Measurements from ENCODE around the gene VPS26C.
A peak's percentile ranks its signal among the peaks of the same experiment; 100 is the strongest.

Gene VPS26C

DNA sequence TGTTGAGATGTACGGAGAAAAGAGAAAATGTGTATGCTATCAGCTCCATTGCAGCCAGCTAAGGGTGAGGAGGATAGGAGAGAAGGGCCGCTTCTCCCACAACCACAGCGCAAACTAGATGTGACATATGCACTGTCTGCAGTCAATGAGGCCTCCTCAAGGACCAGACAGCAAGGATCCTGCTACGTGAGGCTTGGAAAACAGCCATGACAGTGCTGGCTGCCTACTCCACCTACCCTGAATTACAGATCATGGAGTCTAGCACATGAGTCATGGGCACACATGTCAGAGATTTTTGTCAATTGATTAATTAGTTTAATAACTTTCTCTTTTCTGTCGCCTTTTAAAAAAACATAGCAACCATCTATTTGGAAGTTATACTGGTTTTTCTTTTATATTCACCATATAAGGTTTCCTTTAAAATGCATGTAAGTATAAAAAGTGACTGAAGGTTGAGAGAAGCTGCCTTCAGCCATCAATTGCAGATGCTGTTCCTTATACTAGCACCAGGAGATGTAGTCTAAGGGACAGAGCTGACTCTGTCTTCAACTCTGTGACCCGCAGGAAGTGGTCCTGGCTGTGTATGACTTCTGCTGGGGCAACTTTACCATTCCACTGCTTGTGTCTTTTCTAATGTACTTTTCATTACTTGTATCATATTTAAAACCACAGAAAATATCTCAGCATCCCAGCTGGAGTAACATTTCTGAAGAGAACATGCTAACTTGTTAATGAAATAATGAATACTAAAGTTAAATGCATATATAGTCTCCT is 3.1 kb downstream of the VPS26C start:
- no peak overlapping the region for H3K4me3 ChIP-seq (ENCODE audit: insufficient read depth, low read length, poor library complexity, severe bottlenecking)
- H3K79me2 ChIP-seq (ENCODE audit: insufficient read depth, low read length) = peaks cover 77% of the 10 kb centered on the region
- 0 out of 2 replicates have a peak, but pooled peaks cover 3% of the 10 kb centered on the region for H3K36me3 ChIP-seq (ENCODE audit: low read length)
- no peak overlapping the region for H3K27ac ChIP-seq (ENCODE audit: low read depth, low read length)
- H3F3A ChIP-seq (ENCODE audit: insufficient read depth) = peaks cover 15% of the 10 kb centered on the region
- H4K20me1 ChIP-seq (ENCODE audit: low read depth, low read length) = no peaks in the 10 kb centered on the region; the same call in 1 of the 2 replicates
- H3K9me2 ChIP-seq (replicated peaks; ENCODE audit: insufficient read depth, low read length) = no peaks in the 10 kb centered on the region
- TF ChIP-seq, protein P1, sequence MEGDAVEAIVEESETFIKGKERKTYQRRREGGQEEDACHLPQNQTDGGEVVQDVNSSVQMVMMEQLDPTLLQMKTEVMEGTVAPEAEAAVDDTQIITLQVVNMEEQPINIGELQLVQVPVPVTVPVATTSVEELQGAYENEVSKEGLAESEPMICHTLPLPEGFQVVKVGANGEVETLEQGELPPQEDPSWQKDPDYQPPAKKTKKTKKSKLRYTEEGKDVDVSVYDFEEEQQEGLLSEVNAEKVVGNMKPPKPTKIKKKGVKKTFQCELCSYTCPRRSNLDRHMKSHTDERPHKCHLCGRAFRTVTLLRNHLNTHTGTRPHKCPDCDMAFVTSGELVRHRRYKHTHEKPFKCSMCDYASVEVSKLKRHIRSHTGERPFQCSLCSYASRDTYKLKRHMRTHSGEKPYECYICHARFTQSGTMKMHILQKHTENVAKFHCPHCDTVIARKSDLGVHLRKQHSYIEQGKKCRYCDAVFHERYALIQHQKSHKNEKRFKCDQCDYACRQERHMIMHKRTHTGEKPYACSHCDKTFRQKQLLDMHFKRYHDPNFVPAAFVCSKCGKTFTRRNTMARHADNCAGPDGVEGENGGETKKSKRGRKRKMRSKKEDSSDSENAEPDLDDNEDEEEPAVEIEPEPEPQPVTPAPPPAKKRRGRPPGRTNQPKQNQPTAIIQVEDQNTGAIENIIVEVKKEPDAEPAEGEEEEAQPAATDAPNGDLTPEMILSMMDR (IDR thresholded peaks at IDR 0.05; ENCODE audit: insufficient read depth, low read length, poor library complexity, severe bottlenecking) = no peak
- TF ChIP-seq EZH2phosphoT487 (conservative IDR thresholded peaks at IDR 0.05; ENCODE audit: low read length) = no peak
- no peak overlapping the region for H2AFZ ChIP-seq (ENCODE audit: low read depth, low read length, severe bottlenecking)
- peak overlapping the region; percentile 2 for H3K4me2 ChIP-seq (ENCODE audit: low read depth, low read length, poor library complexity, severe bottlenecking)
- no peak overlapping the region for H3K9ac ChIP-seq (ENCODE audit: low read length)
- no peaks in the 10 kb centered on the region for H3K27me3 ChIP-seq (ENCODE audit: low read length)
- H3K9me3 ChIP-seq (ENCODE audit: insufficient read depth, low read length) = no peaks in the 10 kb centered on the region

DNA sequence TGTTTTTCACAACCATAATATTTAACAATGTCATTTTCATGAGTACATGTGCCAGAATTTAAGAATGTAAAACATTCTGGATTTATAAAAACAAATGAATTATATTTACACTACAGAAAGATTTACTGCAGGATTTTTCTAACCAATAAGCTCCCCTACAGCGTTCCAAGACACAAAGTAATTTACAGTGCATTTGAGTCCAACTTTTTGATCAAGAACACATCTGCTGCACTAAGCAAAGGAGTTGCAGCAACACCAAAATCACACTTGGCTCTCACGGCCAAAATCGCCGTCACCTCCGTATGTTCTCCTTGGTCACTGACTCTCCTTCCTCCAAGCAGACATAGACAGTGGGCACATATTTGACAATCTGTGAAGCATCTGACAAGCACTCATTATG is 7.7 kb downstream of the VPS26C start:
- peak overlapping the region; percentile 69 for H3K9ac ChIP-seq (ENCODE audit: low read length)
- H3K27me3 ChIP-seq (ENCODE audit: low read length) = no peaks in the 10 kb centered on the region
- no peak overlapping the region for H2AFZ ChIP-seq (ENCODE audit: low read depth, low read length, severe bottlenecking)
- 0 out of 2 replicates have a peak, but pooled peaks cover 3% of the 10 kb centered on the region for H3K36me3 ChIP-seq (ENCODE audit: low read length)
- no peak overlapping the region for H3K4me3 ChIP-seq (ENCODE audit: insufficient read depth, low read length, poor library complexity, severe bottlenecking)
- H3K79me2 ChIP-seq (ENCODE audit: insufficient read depth, low read length) = peaks cover 82% of the 10 kb centered on the region
- H3K4me2 ChIP-seq (ENCODE audit: low read depth, low read length, poor library complexity, severe bottlenecking) = peak overlapping the region; percentile 84
- no peaks in the 10 kb centered on the region for H4K20me1 ChIP-seq (ENCODE audit: low read depth, low read length)
- H3F3A ChIP-seq (ENCODE audit: insufficient read depth) = peaks cover 27% of the 10 kb centered on the region
- peak overlapping the region; percentile 93 for H3K27ac ChIP-seq (ENCODE audit: low read depth, low read length)
- H3K9me2 ChIP-seq (replicated peaks; ENCODE audit: insufficient read depth, low read length) = no peaks in the 10 kb centered on the region
- TF ChIP-seq, protein P1 (IDR thresholded peaks at IDR 0.05; ENCODE audit: insufficient read depth, low read length, poor library complexity, severe bottlenecking) = no peak
- TF ChIP-seq EZH2phosphoT487 (conservative IDR thresholded peaks at IDR 0.05; ENCODE audit: low read length) = no peak
- H3K9me3 ChIP-seq (ENCODE audit: insufficient read depth, low read length) = no peaks in the 10 kb centered on the region

DNA sequence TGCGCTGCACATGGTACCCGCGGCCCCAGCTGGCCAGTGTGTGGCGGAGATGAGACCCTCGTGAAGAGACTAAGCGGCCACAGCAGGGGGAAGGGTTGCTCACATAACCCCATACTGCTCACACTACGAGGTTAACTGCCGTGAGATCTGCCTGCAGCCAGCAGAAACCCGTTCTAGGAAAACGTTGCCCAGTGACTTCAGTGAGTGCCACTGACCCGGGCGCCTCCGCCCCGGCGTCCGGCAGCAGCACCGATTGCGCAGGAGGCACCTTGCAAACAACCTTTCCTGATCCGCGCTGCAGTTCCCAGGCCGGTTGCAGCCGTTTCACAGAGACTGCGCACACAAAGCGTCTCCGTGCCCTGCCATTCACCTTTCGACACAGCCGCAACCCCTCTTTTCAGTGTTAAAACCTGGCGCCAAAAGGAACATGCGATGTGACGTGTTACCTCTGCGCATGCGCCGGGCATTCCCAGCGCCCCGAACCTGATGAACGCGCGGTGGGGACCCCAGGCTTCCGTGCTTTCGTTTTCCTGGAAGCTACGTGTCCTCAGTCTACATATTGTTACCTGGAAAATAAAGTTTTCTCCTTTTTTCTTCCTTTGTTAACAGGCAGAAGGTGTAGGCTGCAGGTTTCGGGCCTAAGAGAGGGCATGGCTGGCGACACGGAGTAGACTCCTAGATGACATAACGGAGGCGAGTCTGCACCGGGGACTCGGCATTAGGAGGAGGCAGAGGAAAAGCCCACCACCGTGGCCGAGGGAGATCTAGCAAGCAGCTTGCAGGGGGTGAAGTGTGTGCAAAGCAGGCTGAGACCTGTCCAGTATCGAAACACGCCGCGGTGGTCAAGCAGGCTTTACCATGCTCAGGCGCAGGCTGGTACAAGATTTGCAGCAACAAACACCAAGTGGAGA is 8.9 kb downstream of the VPS26C start:
- no peaks in the 10 kb centered on the region for H4K20me1 ChIP-seq (ENCODE audit: low read depth, low read length)
- H3K9ac ChIP-seq (ENCODE audit: low read length) = peak overlapping the region; percentile 69
- H3K9me2 ChIP-seq (replicated peaks; ENCODE audit: insufficient read depth, low read length) = no peaks in the 10 kb centered on the region
- no peaks in the 10 kb centered on the region for H3K27me3 ChIP-seq (ENCODE audit: low read length)
- TF ChIP-seq, protein P1 (IDR thresholded peaks at IDR 0.05; ENCODE audit: insufficient read depth, low read length, poor library complexity, severe bottlenecking) = no peak
- TF ChIP-seq EZH2phosphoT487 (conservative IDR thresholded peaks at IDR 0.05; ENCODE audit: low read length) = no peak
- no peaks in the 10 kb centered on the region for H3K9me3 ChIP-seq (ENCODE audit: insufficient read depth, low read length)
- H2AFZ ChIP-seq (ENCODE audit: low read depth, low read length, severe bottlenecking) = peak overlapping the region; percentile 76
- H3F3A ChIP-seq (ENCODE audit: insufficient read depth) = peaks cover 27% of the 10 kb centered on the region
- peak overlapping the region; percentile 93 for H3K27ac ChIP-seq (ENCODE audit: low read depth, low read length)
- peak overlapping the region; percentile 84 for H3K4me2 ChIP-seq (ENCODE audit: low read depth, low read length, poor library complexity, severe bottlenecking)
- 0 out of 2 replicates have a peak, but pooled peaks cover 3% of the 10 kb centered on the region for H3K36me3 ChIP-seq (ENCODE audit: low read length)
- peak overlapping the region; percentile 58 for H3K4me3 ChIP-seq (ENCODE audit: insufficient read depth, low read length, poor library complexity, severe bottlenecking)
- H3K79me2 ChIP-seq (ENCODE audit: insufficient read depth, low read length) = peaks cover 82% of the 10 kb centered on the region
